SIG-M5 treated with dmso at 0.1 percent for 504 hours (cell line): ENCODE results near the gene DDX31.

Experiments
- DNase-seq: peaks from one replicate; lab custom pipeline; 2025; ENCODE audit not compliant: unreplicated experiment; lab: John Stamatoyannopoulos, UW

The DDX31 gene

DNA sequence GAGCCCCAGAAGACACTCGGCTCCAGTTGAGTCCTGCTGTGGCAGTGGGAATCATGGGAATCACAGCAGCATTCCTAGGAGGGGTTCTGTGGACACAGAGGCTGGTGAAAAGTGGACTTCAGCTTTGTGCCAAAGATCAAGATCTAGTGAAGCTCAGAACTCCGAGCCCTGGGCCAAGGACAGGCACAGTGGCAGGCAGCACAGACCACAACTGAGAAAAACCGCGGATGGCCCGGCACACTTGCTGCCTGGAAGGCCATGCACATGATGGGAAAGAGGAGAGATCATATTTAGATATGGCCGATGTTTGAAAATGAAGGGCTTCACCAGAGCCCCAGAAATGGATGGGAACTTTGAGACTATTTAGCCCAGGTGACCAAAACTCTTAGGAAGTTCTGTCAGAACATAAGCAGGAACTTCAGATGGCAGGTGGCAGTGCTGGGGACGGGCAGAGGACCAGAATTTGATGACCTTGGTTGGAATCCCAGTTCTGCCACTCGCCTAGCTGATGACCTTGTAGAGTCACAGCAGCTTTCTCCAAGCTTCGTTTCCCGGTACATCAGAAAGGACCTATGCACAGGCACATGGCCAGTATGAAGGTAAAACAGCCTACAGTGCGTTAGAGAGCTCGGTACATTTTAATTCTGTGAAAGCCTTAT is 69.3 kb downstream of the DDX31 start:
- DNase-seq: no peak

- no peak for DNase-seq
Measured at GRCh38 chr9:132597073-132597775, 72.6 kb downstream of the DDX31 start.

DNA sequence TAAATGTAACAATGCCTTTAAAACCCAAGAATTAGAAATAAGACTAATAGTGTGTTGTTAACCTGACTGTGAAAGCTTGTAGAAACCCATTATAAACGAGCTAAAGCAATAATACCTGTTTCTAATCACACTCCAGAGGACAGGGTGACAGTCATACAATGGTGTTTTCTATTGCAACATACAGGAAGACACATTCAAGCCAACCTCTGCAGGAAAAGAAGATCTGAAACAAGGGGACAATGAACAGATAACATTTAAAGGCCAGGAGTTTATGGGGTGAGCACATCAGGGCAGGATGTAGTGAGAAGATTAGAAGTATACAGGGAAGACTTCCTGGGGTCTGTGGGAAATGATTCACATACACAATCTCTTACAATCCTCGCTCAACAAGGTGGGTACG is 73.6 kb downstream of the DDX31 start:
- peak; percentile 31 for DNase-seq

DNA sequence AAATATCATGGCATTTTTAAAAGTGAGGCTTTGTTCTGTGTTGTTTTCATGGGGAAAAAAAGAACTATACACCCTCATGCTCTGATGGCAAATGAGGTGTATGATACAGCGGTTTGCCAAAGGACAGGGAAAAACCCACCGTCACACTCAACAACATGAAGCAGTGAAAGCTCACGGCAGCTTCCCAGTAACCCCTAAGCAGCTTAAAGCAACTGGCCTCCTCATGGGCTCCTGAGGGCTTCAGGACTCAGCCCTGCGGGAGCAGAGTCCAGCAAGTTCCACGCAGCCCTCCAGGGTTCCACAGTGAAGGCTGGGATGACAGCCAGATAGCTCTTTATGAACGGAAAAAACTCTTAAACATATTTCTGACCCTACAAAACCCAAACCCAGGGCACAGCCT is 74.5 kb downstream of the DDX31 start:
- DNase-seq: no peak

DNA sequence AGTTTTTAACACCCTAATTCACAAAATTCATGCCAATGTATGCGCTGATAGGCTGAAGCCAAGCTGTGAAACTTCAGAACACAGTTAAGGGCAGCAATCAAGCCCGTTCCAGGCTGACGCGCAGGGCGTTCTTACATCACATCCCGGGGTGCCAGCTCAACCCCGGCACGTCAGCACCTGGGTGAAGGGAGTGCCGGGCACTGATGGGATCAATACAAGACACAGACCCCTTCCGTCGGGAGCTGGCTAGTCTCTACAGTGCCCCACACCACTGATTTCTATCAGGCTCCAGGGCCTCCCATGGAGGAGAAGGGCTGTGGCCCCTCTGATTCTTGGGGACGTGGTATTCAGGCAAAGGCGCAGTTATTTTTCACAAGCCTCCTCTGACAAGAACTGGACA is 75.4 kb downstream of the DDX31 start:
- no peak for DNase-seq

DNA sequence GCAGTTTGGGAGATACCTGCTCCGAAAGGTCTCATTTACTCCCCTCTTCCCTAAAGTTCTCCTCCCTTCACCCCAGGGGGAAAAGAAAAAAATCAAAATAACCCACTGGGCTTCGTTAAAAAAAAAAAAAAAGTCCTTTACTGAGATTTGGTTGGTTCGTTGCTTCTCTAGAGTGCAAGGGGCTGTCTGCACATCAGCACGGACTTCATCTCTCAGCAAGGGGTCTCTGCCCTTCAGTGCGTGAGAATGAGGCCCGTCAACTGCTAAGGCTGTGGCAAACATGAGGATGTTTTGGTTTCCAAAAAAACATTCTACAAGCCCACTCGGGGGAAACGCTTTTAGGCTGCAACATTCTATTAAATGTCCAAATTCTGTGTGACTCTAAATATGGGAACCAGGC is 77.3 kb downstream of the DDX31 start:
- no peak for DNase-seq

- DNase-seq: no peak
Measured at GRCh38 chr9:132591751-132592314, 78.0 kb downstream of the DDX31 start.

DNA sequence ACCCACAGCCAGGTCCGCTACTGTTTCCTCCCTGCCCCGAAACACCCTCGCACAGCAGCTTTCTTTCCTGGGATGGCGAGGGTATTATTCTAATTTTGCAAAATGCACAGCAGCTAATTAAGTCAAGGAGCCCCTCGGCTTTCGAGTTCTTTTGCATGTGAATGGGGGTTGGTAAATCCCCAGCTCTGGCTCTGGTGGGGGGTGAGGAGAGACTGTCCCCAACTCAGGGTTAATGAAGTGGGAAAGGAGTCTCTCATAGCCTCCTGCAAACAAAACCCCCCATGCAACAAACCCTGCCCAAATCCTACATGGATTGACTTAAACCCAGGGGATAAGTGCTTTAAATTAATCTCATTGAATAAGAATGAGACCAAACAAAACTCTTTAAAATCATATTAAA is 78.5 kb downstream of the DDX31 start:
- DNase-seq: no peak

GRCh38 chr9:132590318-132591182 is 79.2 kb downstream of the DDX31 start:
- no peak for DNase-seq

GRCh38 chr9:132590037-132590317 is 79.8 kb downstream of the DDX31 start:
- no peak for DNase-seq

GRCh38 chr9:132589148-132590036 is 80.4 kb downstream of the DDX31 start:
- no peak for DNase-seq

DNA sequence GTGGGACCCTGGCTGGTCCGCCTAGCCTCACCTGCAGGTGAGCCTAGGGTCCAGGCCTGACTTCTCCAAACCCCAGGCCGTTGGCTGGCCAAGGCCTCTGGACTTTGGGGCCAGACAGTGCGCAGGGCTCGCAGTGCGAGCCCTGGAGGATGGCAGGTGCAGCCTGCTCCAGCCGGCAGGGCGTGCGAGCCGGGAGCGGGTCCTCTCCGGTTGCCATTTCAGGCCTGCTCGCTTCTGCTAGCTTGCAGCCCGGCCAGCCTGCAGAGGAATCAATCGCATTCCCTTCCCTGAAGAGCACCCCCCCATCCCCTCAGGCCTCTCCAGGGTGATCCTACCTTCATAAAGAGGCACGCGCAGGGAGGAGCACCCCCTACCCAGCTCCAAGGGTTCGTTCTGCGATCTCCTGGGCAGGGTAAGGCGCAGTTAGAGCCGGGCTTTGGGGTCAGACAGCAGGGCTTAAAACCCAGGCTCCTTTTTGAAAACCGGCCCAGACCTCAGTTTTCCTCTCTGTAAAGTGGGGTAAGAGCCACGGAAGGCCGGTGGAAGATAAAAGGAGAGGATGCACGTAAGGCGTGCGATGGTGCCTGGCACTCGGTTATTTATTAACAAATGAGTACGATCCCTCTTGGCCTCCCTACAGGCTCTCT is 81.2 kb downstream of the DDX31 start:
- no peak for DNase-seq

DNA sequence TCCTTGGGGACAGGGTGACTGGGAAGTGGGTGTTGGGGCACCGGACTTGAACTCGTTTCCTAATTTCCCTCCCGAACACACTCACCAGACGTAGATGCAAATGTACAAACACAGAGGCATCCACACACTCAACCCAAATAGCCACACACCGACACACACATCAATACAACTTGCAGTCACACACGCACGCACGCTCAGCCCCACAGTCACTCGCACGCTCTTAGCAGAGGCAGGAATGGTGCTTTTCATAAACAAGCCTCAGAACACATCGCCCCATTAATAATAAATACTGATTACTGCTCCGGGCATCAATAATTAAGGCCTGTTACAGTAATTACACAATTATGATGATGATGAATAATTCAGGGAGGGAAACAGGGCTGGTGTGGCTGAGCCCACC is 81.7 kb downstream of the DDX31 start:
- DNase-seq: no peak

DNA sequence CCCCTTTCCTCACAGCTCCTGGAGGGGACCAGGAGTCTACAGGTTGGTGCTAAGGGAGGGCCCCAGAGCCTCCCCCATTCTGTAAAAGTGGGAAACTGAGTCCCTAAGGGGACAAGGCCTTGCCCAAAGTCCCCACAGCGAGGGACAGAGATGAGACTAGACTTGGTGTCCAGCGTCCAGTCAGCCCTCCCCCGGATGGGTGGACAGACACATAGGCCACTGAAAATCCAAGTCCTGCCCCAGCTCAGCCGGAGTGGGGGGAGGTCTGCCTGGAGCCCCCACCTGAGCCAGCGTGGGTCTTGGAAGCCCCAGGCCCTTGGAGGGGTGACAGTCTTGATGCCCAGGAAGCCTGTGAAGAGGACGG is 82.2 kb downstream of the DDX31 start:
- DNase-seq: no peak

GRCh38 chr9:132586830-132587591 is 82.8 kb downstream of the DDX31 start:
- DNase-seq: no peak

- DNase-seq: peak; percentile 40
Measured at GRCh38 chr9:132585954-132586829, 83.6 kb downstream of the DDX31 start.

- DNase-seq: no peak
Measured at GRCh38 chr9:132584601-132585560, 84.9 kb downstream of the DDX31 start.
